Stimulated activated CD8-positive, alpha-beta memory T cell treated with anti-CD3 and anti-CD28 coated beads, Interleukin-2, amount 100 ng/mL, for 1 hour (primary cell): Measurements from ENCODE around the gene ZNF710.
A peak's percentile ranks its signal among the peaks of the same experiment; 100 is the strongest.

Source experiments
- DNase-seq, 2 donors: peaks; one replicate each; pipeline ENCODE4 v3.0.0-alpha.2; 2020; ENCODE audit warnings: low read depth in 2 of 2

The ZNF710 gene

GRCh38 chr15:90079619-90080457 lies 78.7 kb downstream of the ZNF710 start:
- no peak for DNase-seq

- DNase-seq: no peak
Measured at GRCh38 chr15:90080458-90080755, 79.3 kb downstream of the ZNF710 start.

- DNase-seq: no peak
Measured at GRCh38 chr15:90080818-90081393, 79.8 kb downstream of the ZNF710 start.

GRCh38 chr15:90082140-90082715 lies 81.1 kb downstream of the ZNF710 start:
- DNase-seq: no peak

- DNase-seq: no peak
Measured at GRCh38 chr15:90083419-90083818, 82.3 kb downstream of the ZNF710 start.

- no peak for DNase-seq
Measured at GRCh38 chr15:90083954-90084607, 83.0 kb downstream of the ZNF710 start.

- no peak for DNase-seq
Measured at GRCh38 chr15:90084876-90085423, 83.8 kb downstream of the ZNF710 start.

GRCh38 chr15:90085565-90085964 lies 84.4 kb downstream of the ZNF710 start:
- DNase-seq: no peak

GRCh38 chr15:90086868-90087268 lies 85.7 kb downstream of the ZNF710 start:
- no peak for DNase-seq

GRCh38 chr15:90087454-90088154 lies 86.5 kb downstream of the ZNF710 start:
- no peak for DNase-seq

GRCh38 chr15:90090226-90090848 lies 89.2 kb downstream of the ZNF710 start:
- no peak for DNase-seq

- no peak for DNase-seq
Measured at GRCh38 chr15:90091156-90091931, 90.2 kb downstream of the ZNF710 start.

- no peak for DNase-seq
Measured at GRCh38 chr15:90095521-90095959, 94.4 kb downstream of the ZNF710 start.

GRCh38 chr15:90097475-90097874 lies 96.4 kb downstream of the ZNF710 start:
- peak in 1 of 2 donors; percentile 25 for DNase-seq

GRCh38 chr15:90099072-90099867 lies 98.1 kb downstream of the ZNF710 start:
- DNase-seq: no peak

- no peak for DNase-seq
Measured at GRCh38 chr15:90099868-90100831, 99.0 kb downstream of the ZNF710 start.

- DNase-seq: no peak
Measured at GRCh38 chr15:90101130-90101968, 100.2 kb downstream of the ZNF710 start.
